Panc1 (cell line): ENCODE measurements around the gene B4GALT5.

ENCODE experiments used
- POLR2AphosphoS5 ChIP-seq: IDR thresholded peaks from 2 replicates; pipeline ENCODE4 v1.6.1; 2012; ENCODE audit warnings: mild to moderate bottlenecking, low read depth, low read length, moderate library complexity
- SIN3A ChIP-seq: IDR thresholded peaks from 2 replicates; pipeline ENCODE4 v1.6.1; 2012; ENCODE audit warnings: low read depth, mild to moderate bottlenecking, low read length, moderate library complexity, borderline replicate concordance; ENCODE audit not compliant: insufficient read depth
- TF ChIP-seq, protein P1 (sequence below): fragments of 450-650 bp; IDR thresholded peaks from 2 replicates; pipeline ENCODE4 v1.5.1; 2017; ENCODE audit warnings: mild to moderate bottlenecking
- TF ChIP-seq, protein P2 (sequence below), 2 experiments: IDR thresholded peaks; 2 replicates each; pipeline ENCODE4 v1.6.1; 2011 to 2012; ENCODE audit warnings: low read depth in 2 of 2, control low read depth in 1 of 2, low read length in 1 of 2, mild to moderate bottlenecking in 1 of 2, moderate library complexity in 1 of 2; ENCODE audit not compliant: insufficient read depth in 1 of 2

DNA sequence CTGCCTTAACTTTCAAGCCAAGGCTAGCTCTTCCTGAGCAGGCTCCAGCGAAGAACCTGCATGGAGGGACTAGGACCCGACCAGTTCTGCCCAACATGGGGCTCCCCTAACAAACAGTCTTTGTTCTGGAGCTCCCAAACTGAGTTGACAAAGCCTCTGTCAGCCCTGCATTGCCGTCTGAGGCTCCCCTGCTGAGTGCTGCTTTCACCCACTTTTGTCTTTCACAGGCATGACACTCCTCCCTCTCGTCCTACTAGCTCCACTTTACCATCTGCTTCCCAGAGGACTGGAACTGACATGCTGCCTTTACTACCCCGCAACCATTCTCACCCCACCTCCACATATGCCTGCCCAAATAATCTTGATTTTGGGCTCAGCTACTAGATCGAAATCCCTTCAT, 45.1 kb upstream of the B4GALT5 start:
- TF ChIP-seq, protein P1, sequence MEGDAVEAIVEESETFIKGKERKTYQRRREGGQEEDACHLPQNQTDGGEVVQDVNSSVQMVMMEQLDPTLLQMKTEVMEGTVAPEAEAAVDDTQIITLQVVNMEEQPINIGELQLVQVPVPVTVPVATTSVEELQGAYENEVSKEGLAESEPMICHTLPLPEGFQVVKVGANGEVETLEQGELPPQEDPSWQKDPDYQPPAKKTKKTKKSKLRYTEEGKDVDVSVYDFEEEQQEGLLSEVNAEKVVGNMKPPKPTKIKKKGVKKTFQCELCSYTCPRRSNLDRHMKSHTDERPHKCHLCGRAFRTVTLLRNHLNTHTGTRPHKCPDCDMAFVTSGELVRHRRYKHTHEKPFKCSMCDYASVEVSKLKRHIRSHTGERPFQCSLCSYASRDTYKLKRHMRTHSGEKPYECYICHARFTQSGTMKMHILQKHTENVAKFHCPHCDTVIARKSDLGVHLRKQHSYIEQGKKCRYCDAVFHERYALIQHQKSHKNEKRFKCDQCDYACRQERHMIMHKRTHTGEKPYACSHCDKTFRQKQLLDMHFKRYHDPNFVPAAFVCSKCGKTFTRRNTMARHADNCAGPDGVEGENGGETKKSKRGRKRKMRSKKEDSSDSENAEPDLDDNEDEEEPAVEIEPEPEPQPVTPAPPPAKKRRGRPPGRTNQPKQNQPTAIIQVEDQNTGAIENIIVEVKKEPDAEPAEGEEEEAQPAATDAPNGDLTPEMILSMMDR, result no peak
- no peak for TF ChIP-seq SIN3A
- TF ChIP-seq, protein P2, sequence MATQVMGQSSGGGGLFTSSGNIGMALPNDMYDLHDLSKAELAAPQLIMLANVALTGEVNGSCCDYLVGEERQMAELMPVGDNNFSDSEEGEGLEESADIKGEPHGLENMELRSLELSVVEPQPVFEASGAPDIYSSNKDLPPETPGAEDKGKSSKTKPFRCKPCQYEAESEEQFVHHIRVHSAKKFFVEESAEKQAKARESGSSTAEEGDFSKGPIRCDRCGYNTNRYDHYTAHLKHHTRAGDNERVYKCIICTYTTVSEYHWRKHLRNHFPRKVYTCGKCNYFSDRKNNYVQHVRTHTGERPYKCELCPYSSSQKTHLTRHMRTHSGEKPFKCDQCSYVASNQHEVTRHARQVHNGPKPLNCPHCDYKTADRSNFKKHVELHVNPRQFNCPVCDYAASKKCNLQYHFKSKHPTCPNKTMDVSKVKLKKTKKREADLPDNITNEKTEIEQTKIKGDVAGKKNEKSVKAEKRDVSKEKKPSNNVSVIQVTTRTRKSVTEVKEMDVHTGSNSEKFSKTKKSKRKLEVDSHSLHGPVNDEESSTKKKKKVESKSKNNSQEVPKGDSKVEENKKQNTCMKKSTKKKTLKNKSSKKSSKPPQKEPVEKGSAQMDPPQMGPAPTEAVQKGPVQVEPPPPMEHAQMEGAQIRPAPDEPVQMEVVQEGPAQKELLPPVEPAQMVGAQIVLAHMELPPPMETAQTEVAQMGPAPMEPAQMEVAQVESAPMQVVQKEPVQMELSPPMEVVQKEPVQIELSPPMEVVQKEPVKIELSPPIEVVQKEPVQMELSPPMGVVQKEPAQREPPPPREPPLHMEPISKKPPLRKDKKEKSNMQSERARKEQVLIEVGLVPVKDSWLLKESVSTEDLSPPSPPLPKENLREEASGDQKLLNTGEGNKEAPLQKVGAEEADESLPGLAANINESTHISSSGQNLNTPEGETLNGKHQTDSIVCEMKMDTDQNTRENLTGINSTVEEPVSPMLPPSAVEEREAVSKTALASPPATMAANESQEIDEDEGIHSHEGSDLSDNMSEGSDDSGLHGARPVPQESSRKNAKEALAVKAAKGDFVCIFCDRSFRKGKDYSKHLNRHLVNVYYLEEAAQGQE (IDR thresholded peaks at IDR 0.05; ENCODE audit: insufficient read depth in 1 of 2, low read depth in 2 of 2, low read length in 1 of 2), result no peak
- TF ChIP-seq POLR2AphosphoS5, result no peak
